Right cardiac atrium (tissue), 5 donors: ENCODE results near the gene TFR2. TPM values are rescaled to one million over a fixed set of nuclear protein-coding genes. Genes with fewer than 3 reads are reported as not detected.

Experiments used
- ATAC-seq, 2 donors: fragments of 200-7000 bp; cut with Tn5 transposase; one replicate each; pipeline versions ENCODE4 v1.8.0 to v1.9.1; 2020; ENCODE audit warnings: moderate library complexity in 2 of 2, mild to moderate bottlenecking in 1 of 2
- DNase-seq, 3 donors: peaks; one replicate each; pipeline ENCODE4 v3.0.0-alpha.2; 2020
- H3K27ac ChIP-seq: one replicate; pipeline ENCODE4 v1.5.1; 2013; ENCODE audit warnings: mild to moderate bottlenecking, low read length, control low read depth, moderate library complexity
- H3K27me3 ChIP-seq: one replicate; pipeline ENCODE4 v1.6.1; 2013; ENCODE audit not compliant: control insufficient read depth, insufficient read depth
- H3K4me1 ChIP-seq: one replicate; pipeline ENCODE4 v1.6.1; 2013; ENCODE audit warnings: low read length; ENCODE audit not compliant: control insufficient read depth, insufficient read depth
- H3K4me3 ChIP-seq: one replicate; pipeline ENCODE4 v1.5.1; 2013; ENCODE audit warnings: low read length, control low read depth
- H3K9me3 ChIP-seq: one replicate; pipeline ENCODE4 v1.6.1; 2013; ENCODE audit warnings: low read length; ENCODE audit not compliant: control insufficient read depth
- WGBS: extraction: QIAGEN DNeasy Blood & Tissue Kit; methylation state at CpG from one replicate; pipeline ENCODE4 v1.1.7; 2013; 5-methylcytosine and 5-hydroxymethylcytosine counted together
- intact Hi-C, 4 donors: fragments of 100-400 bp; cut with DNase I; formaldehyde crosslinking; loops; one replicate each; pipeline versions ENCODE4 v1.11.0 to v1.14.0; 2022 to 2023
- polyA plus RNA-seq: library from polyadenylated mRNA; stranded (reverse); fragments of 200-250 nt; gene quantifications from one replicate; pipeline ENCODE4 v1.2.3, GENCODE V29; 2013
- total RNA-seq, 4 donors: library from RNA; stranded (reverse); fragmentation: NEBNext Ultra II Directional; extraction: Animal tissue kit (Norgen Biotek cat#: 25700); gene quantifications; one replicate each; pipeline ENCODE4 v1.2.1, GENCODE V29; 2021
- donor health status: healthy with polysubstance abuse.
- donor health status: DM: no; HTN: yes; CAD: no.
- donor health status: DM: no; HTN: no; CAD: no.
- donor health status: DM: no; HTN: yes; CAD: no; lungs with severe emphysema.
- donor health status: DM: yes; HTN: yes; CAD: no.

Gene TFR2
- total and polyA plus RNA-seq, 5 donors, result 0.14 to 0.41 (median 0.25) TPM; not detected in 1

- H3K27me3 ChIP-seq, result no peaks in the 10 kb centered on the region
- H3K4me1 ChIP-seq, result no peaks in the 10 kb centered on the region
- H3K4me3 ChIP-seq, result peak overlapping the region; percentile 21
- intact Hi-C loops, result no loop called here
- H3K27ac ChIP-seq, result no peak overlapping the region
- ATAC-seq (peak; percentile 94 to 97), DNase-seq (peak; percentile 84 to 94 (median 91))
- 4% methylated on average over 37 of the region's 37 CpGs for WGBS
- no peaks in the 10 kb centered on the region for H3K9me3 ChIP-seq
Measured at GRCh38 chr7:100626530-100627237, 14.7 kb downstream of the TFR2 start.

- ATAC-seq, result no peak
- H3K4me3 ChIP-seq, result peak overlapping the region; percentile 21
- intact Hi-C loops, result no loop called here
Measured at GRCh38 chr7:100626055-100626454, 15.3 kb downstream of the TFR2 start.

GRCh38 chr7:100623951-100624824 lies 17.2 kb downstream of the TFR2 start:
- Histone ChIP-seq H3K27ac (no peak overlapping the region), H3K27me3 (no peaks in the 10 kb centered on the region), H3K4me3 (no peak overlapping the region), H3K4me1 (no peaks in the 10 kb centered on the region), H3K9me3 (no peaks in the 10 kb centered on the region)
- ATAC-seq (no peak), DNase-seq (no peak)
- WGBS, result 82% methylated on average over 15 of the region's 15 CpGs
- intact Hi-C loops, result loop anchor here in 1 of 4 donors (5.0 kb wide), 1 partner anchor 68 kb away; the partner anchor contains the start of gene GIGYF1

More at GRCh38 chr7:100626055-100626454, 15.3 kb downstream of the TFR2 start:
- 11% methylated on average over 3 of the region's 3 CpGs for WGBS
- DNase-seq, result no peak
- Histone ChIP-seq H3K27ac (no peak overlapping the region), H3K27me3 (no peaks in the 10 kb centered on the region), H3K4me1 (no peaks in the 10 kb centered on the region), H3K9me3 (no peaks in the 10 kb centered on the region)

GRCh38 chr7:100621554-100621953 lies 19.8 kb downstream of the TFR2 start:
- no peaks in the 10 kb centered on the region for H3K27me3 ChIP-seq
- no peaks in the 10 kb centered on the region for H3K4me1 ChIP-seq
- intact Hi-C loops, result loop anchor here in 1 of 4 donors (5.0 kb wide), 1 partner anchor 71 kb away; the partner anchor contains the start of gene GIGYF1
- DNase-seq, result no peak
- no peaks in the 10 kb centered on the region for H3K9me3 ChIP-seq
- WGBS, result 82% methylated on average over 8 of the region's 8 CpGs
- H3K27ac ChIP-seq, result no peak overlapping the region
- H3K4me3 ChIP-seq, result no peak overlapping the region
- ATAC-seq, result no peak

GRCh38 chr7:100620804-100621203 lies 20.5 kb downstream of the TFR2 start:
- DNase-seq (no peak), ATAC-seq (peak in 1 of 2 donors; percentile 26)
- intact Hi-C loops, result loop anchor here in 1 of 4 donors (5.0 kb wide), 1 partner anchor 71 kb away; the partner anchor contains the start of gene GIGYF1
- no peaks in the 10 kb centered on the region for H3K4me1 ChIP-seq
- no peak overlapping the region for H3K27ac ChIP-seq
- no peak overlapping the region for H3K4me3 ChIP-seq
- H3K27me3 ChIP-seq, result no peaks in the 10 kb centered on the region
- no peaks in the 10 kb centered on the region for H3K9me3 ChIP-seq
- WGBS, result 95% methylated on average over 23 of the region's 23 CpGs

- H3K27me3 ChIP-seq, result no peaks in the 10 kb centered on the region
- no peak overlapping the region for H3K27ac ChIP-seq
- 94% methylated on average over 6 of the region's 6 CpGs for WGBS
- no peaks in the 10 kb centered on the region for H3K4me1 ChIP-seq
- ATAC-seq (no peak), DNase-seq (no peak)
- intact Hi-C loops, result loop anchor here in 1 of 4 donors (5.0 kb wide), 1 partner anchor 72 kb away; the partner anchor contains the start of gene GIGYF1
- no peak overlapping the region for H3K4me3 ChIP-seq
- no peaks in the 10 kb centered on the region for H3K9me3 ChIP-seq
Measured at GRCh38 chr7:100620239-100620638, 21.1 kb downstream of the TFR2 start.

- 82% methylated on average over 6 of the region's 6 CpGs for WGBS
- no peak overlapping the region for H3K27ac ChIP-seq
- no peak for DNase-seq
- H3K4me3 ChIP-seq, result no peak overlapping the region
- intact Hi-C loops, result loop anchor here in 2 of 4 donors (5.0 to 10.0 kb wide), 2 partner anchors 58 to 60 kb away; partner anchors contain the start of gene GNB2 (in 2 of the 2)
- H3K9me3 ChIP-seq, result no peaks in the 10 kb centered on the region
- H3K27me3 ChIP-seq, result no peaks in the 10 kb centered on the region
- no peak for ATAC-seq
- H3K4me1 ChIP-seq, result peaks cover 3% of the 10 kb centered on the region
Measured at GRCh38 chr7:100614308-100614861, 27.0 kb downstream of the TFR2 start.

GRCh38 chr7:100613412-100614175 lies 27.8 kb downstream of the TFR2 start:
- DNase-seq, result no peak
- Histone ChIP-seq H3K27me3 (no peaks in the 10 kb centered on the region), H3K4me1 (peaks cover 3% of the 10 kb centered on the region), H3K4me3 (no peak overlapping the region), H3K9me3 (no peaks in the 10 kb centered on the region), H3K27ac (no peak overlapping the region)
- ATAC-seq, result no peak
- WGBS, result 85% methylated on average over 13 of the region's 13 CpGs
- intact Hi-C loops, result loop anchor here in 2 of 4 donors (5.0 to 10.0 kb wide), 2 partner anchors 59 to 61 kb away; partner anchors contain the start of gene GNB2 (in 2 of the 2)

- ATAC-seq, result peak in 1 of 2 donors; percentile 32
- peak overlapping the region; percentile 87 for H3K4me3 ChIP-seq
- 3% methylated on average over 29 of the region's 29 CpGs for WGBS
Measured at GRCh38 chr7:100612730-100613390, 28.5 kb downstream of the TFR2 start.

More at GRCh38 chr7:100612730-100613390, 28.5 kb downstream of the TFR2 start:
- intact Hi-C loops, result loop anchor here in 2 of 4 donors (5.0 to 10.0 kb wide), 2 partner anchors 59 to 62 kb away; partner anchors contain the start of gene GNB2 (in 2 of the 2)
- DNase-seq, result no peak
- peak overlapping the region; percentile 24 for H3K27ac ChIP-seq
- no peaks in the 10 kb centered on the region for H3K9me3 ChIP-seq
- no peaks in the 10 kb centered on the region for H3K27me3 ChIP-seq
- H3K4me1 ChIP-seq, result peaks cover 3% of the 10 kb centered on the region
